HepG2 (cell line): Measurements from ENCODE around the gene NPHP3. TPM values are rescaled to one million over a fixed set of nuclear protein-coding genes. Genes with fewer than 3 reads are reported as not detected.

Experiments used
- AGO2 ChIP-seq: fragments of 200-400 bp; formaldehyde crosslinking; optimal IDR thresholded peaks from 2 replicates; pipeline ENCODE3; 2017; ENCODE audit warnings: mild to moderate bottlenecking, low read depth, low read length, moderate library complexity
- AKAP8 ChIP-seq: sonication (generic); formaldehyde crosslinking; IDR thresholded peaks from 2 replicates; pipeline ENCODE4 v1.5.1; 2020; ENCODE audit warnings: mild to moderate bottlenecking, missing genetic modification reagents
- ARNT ChIP-seq: fragments of 450-650 bp; IDR thresholded peaks from 2 replicates; pipeline ENCODE4 v1.6.1; 2017
- DBP ChIP-seq: sonication (generic); formaldehyde crosslinking; IDR thresholded peaks from 2 replicates; pipeline ENCODE4 v1.4.0; 2020; ENCODE audit warnings: missing genetic modification reagents; ENCODE audit errors: not compliant biosample characterization
- ELF3 ChIP-seq: IDR thresholded peaks from 2 replicates; pipeline ENCODE4 v1.6.1; 2016; ENCODE audit warnings: missing genetic modification reagents, missing compliant biosample characterization
- GATAD1 ChIP-seq: IDR thresholded peaks from 2 replicates; pipeline ENCODE4 v1.6.1; 2016; ENCODE audit warnings: missing genetic modification reagents, missing compliant biosample characterization
- HES4 ChIP-seq: sonication (generic); formaldehyde crosslinking; IDR thresholded peaks from 2 replicates; pipeline ENCODE4 v1.9.0; 2021; ENCODE audit warnings: mild to moderate bottlenecking, missing genetic modification reagents, borderline replicate concordance
- HNF4G ChIP-seq, 2 experiments: sonication (generic) in 1 of 2; formaldehyde crosslinking in 1 of 2; IDR thresholded peaks; 2 replicates each; pipeline versions ENCODE4 v1.4.0 to v1.6.1; 2011 to 2020; ENCODE audit warnings: borderline replicate concordance in 2 of 2, low read depth in 2 of 2, mild to moderate bottlenecking in 2 of 2, low read length in 1 of 2, missing genetic modification reagents in 1 of 2, moderate library complexity in 1 of 2
- HOXA3 ChIP-seq: sonication (generic); formaldehyde crosslinking; IDR thresholded peaks from 2 replicates; pipeline ENCODE4 v1.5.0; 2020; ENCODE audit warnings: missing genetic modification reagents
- IKZF5 ChIP-seq: IDR thresholded peaks from 2 replicates; pipeline ENCODE4 v1.6.1; 2018; ENCODE audit warnings: missing genetic modification reagents, mild to moderate bottlenecking, missing compliant biosample characterization
- KLF9 ChIP-seq: IDR thresholded peaks from 2 replicates; pipeline ENCODE4 v1.6.1; 2016; ENCODE audit warnings: low read depth
- MYNN ChIP-seq: sonication (generic); formaldehyde crosslinking; IDR thresholded peaks from 2 replicates; pipeline ENCODE4 v1.4.0; 2020; ENCODE audit warnings: mild to moderate bottlenecking, low read depth, missing genetic modification reagents
- NFE2L1 ChIP-seq: sonication (generic); formaldehyde crosslinking; IDR thresholded peaks from 2 replicates; pipeline ENCODE4 v1.4.0; 2020; ENCODE audit warnings: missing genetic modification reagents, mild to moderate bottlenecking, borderline replicate concordance
- NFYC ChIP-seq: IDR thresholded peaks from 2 replicates; pipeline ENCODE4 v1.6.1; 2016; ENCODE audit warnings: missing genetic modification reagents, missing compliant biosample characterization
- NR2F6 ChIP-seq, 2 experiments: IDR thresholded peaks; 2 replicates each; pipeline ENCODE4 v1.6.1; 2016; ENCODE audit warnings: antibody characterized with exemption in 1 of 2, mild to moderate bottlenecking in 1 of 2
- RARG ChIP-seq: sonication (generic); formaldehyde crosslinking; IDR thresholded peaks from 2 replicates; pipeline ENCODE4 v1.4.0; 2020; ENCODE audit warnings: low read depth, mild to moderate bottlenecking, missing genetic modification reagents
- REPIN1 ChIP-seq: sonication (generic); formaldehyde crosslinking; IDR thresholded peaks from 2 replicates; pipeline ENCODE4 v1.8.0; 2022; ENCODE audit warnings: missing genetic modification reagents, low read depth, mild to moderate bottlenecking, borderline replicate concordance
- SPEN ChIP-seq: sonication (generic); formaldehyde crosslinking; IDR thresholded peaks from 2 replicates; pipeline ENCODE4 v1.5.1; 2020; ENCODE audit warnings: low read depth, mild to moderate bottlenecking, missing genetic modification reagents
- TAF15 ChIP-seq: fragments of 200-400 bp; formaldehyde crosslinking; IDR thresholded peaks from one replicate; pipeline ENCODE4 v1.6.1; 2018; ENCODE audit warnings: mild to moderate bottlenecking, low read depth, low read length; ENCODE audit not compliant: poor library complexity, severe bottlenecking
- ZBTB2 ChIP-seq: sonication (generic); formaldehyde crosslinking; IDR thresholded peaks from 2 replicates; pipeline ENCODE4 v1.8.0; 2022; ENCODE audit warnings: low read depth, missing genetic modification reagents
- ZNF510 ChIP-seq: sonication (generic); formaldehyde crosslinking; IDR thresholded peaks from 2 replicates; pipeline ENCODE4 v1.4.0; 2020; ENCODE audit warnings: low read depth, mild to moderate bottlenecking, missing genetic modification reagents
- ZNF552 ChIP-seq: sonication (generic); formaldehyde crosslinking; IDR thresholded peaks from 2 replicates; pipeline ENCODE4 v1.9.0; 2022; ENCODE audit warnings: missing genetic modification reagents, mild to moderate bottlenecking, borderline replicate concordance
- ZNF749 ChIP-seq: sonication (generic); formaldehyde crosslinking; IDR thresholded peaks from 2 replicates; pipeline ENCODE4 v1.8.0; 2022; ENCODE audit warnings: mild to moderate bottlenecking, missing genetic modification reagents, moderate library complexity, borderline replicate concordance
- ZNF788 ChIP-seq: sonication (generic); formaldehyde crosslinking; IDR thresholded peaks from 2 replicates; pipeline ENCODE4 v1.5.0; 2020; ENCODE audit warnings: mild to moderate bottlenecking, missing genetic modification reagents, borderline replicate concordance
- ZNF878 ChIP-seq: sonication (generic); formaldehyde crosslinking; IDR thresholded peaks from 2 replicates; pipeline ENCODE4 v1.8.1; 2023; ENCODE audit warnings: mild to moderate bottlenecking, missing genetic modification reagents, moderate library complexity
- ZSCAN25 ChIP-seq: sonication (generic); formaldehyde crosslinking; IDR thresholded peaks from 2 replicates; pipeline ENCODE4 v1.8.0; 2022; ENCODE audit warnings: mild to moderate bottlenecking, missing genetic modification reagents
- polyA plus RNA-seq, 8 experiments: library from polyadenylated mRNA; depleted of rRNA in 3 of 8; stranded (reverse) in 7 of 8; unstranded in 1 of 8; fragments of >200 nt; fragmentation: Illumina TruSeq in 4 of 8; extraction: Trizol in 4 of 8; gene quantifications; 2 replicates each; pipeline versions ENCODE4 v1.2.1 to v1.2.3, GENCODE V29; 2011 to 2016; ENCODE audit warnings: low read depth in 4 of 8, missing spikeins in 1 of 8, mixed read lengths in 1 of 8; ENCODE audit not compliant: insufficient read depth in 1 of 8
- total RNA-seq, 5 experiments: library from RNA; depleted of rRNA; stranded (reverse); fragments of >200 nt; fragmentation: Illumina TruSeq; extraction: Trizol; gene quantifications; 2 replicates each; pipeline ENCODE4 v1.2.3, GENCODE V29; 2016; ENCODE audit warnings: low read depth in 1 of 5

NPHP3 gene
- total and polyA plus RNA-seq, 2 of the 13 experiments (the other 11 are each of a cell fraction or from before 2014, with no cell fraction given), result 11.0 to 20.2 TPM

- TF ChIP-seq HES4 (CRISPR knock-in tag) (peak; percentile 58; the same call in 1 of the 2 replicates), ZNF788 (CRISPR knock-in tag) (no peak), DBP (peak; percentile 57), HNF4G (IDR thresholded peaks at IDR 0.05; ENCODE audit: borderline replicate concordance, low read depth, low read length) (peak; percentile 15; the same call in 1 of the 2 replicates), HNF4G (CRISPR knock-in tag; IDR thresholded peaks at IDR 0.05; ENCODE audit: borderline replicate concordance, low read depth) (no peak), RARG (CRISPR knock-in tag) (no peak), IKZF5 (no peak; the same call in 1 of the 2 replicates), ZNF552 (CRISPR knock-in tag) (no peak), NFE2L1 (no peak), REPIN1 (peak; percentile 43; the same call in 1 of the 2 replicates), NFYC (CRISPR knock-in tag) (no peak), SPEN (CRISPR knock-in tag) (peak; percentile 15; the same call in 1 of the 2 replicates), NR2F6 (IDR thresholded peaks at IDR 0.05) (no peak), NR2F6 (CRISPR knock-in tag; IDR thresholded peaks at IDR 0.05) (no peak), ZNF878 (CRISPR knock-in tag) (no peak), KLF9 (CRISPR knock-in tag) (no peak), ARNT (no peak), ZNF510 (no peak), AGO2 (no peak), ZNF749 (CRISPR knock-in tag) (no peak), MYNN (CRISPR knock-in tag) (no peak), AKAP8 (no peak), ZBTB2 (CRISPR knock-in tag) (no peak), GATAD1 (no peak), ELF3 (CRISPR knock-in tag) (no peak), ZSCAN25 (CRISPR knock-in tag) (no peak), TAF15 (no peak), HOXA3 (CRISPR knock-in tag) (no peak)
These were observed 62.7 kb downstream of the NPHP3 start, which contains the start of gene ACAD11 (continued) for GRCh38 chr3:132659365-132660051.
